HTR-8/SVneo (cell line): ENCODE measurements around the gene ALG9.
"Not testable (repeated sequence)": the region's sequence is repeated elsewhere in the genome, so short reads cannot be mapped to it uniquely, and the experiment has no call there.

Experiments
- DNase-seq: peaks from one replicate; pipeline ENCODE4 v3.0.0; 2011; ENCODE audit warnings: low spot score, mixed read lengths; ENCODE audit not compliant: insufficient read length
- FAIRE-seq: peaks from 2 replicates; lab custom pipeline; 2011; peaks lifted over from hg19 to GRCh38; lab: Jason Lieb, UNC

Gene ALG9

GRCh38 chr11:111886032-111886431 lies 14.7 kb upstream of the ALG9 start:
- FAIRE-seq: no peak
- DNase-seq: no peak

DNA sequence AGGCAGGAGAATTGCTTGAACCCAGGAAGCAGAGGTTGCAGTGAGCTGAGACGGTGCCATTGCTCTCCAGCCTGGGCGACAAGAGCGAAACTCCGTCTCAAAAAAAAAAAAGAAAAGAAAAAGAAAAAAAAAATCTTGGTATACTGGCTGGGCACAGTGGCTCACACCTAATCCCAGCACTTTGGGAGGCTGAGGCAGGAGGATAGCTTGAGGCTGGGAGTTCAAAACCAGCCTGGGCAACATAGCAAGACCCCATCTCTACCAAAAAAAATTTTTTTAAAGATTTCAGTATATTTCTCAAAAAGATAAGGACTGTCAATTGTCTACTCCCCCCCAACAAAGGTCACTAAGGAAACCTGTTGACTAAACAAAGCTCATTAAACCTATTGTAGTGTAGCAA lies 13.7 kb upstream of the ALG9 start:
- not testable (repeated sequence) for FAIRE-seq, DNase-seq

DNA sequence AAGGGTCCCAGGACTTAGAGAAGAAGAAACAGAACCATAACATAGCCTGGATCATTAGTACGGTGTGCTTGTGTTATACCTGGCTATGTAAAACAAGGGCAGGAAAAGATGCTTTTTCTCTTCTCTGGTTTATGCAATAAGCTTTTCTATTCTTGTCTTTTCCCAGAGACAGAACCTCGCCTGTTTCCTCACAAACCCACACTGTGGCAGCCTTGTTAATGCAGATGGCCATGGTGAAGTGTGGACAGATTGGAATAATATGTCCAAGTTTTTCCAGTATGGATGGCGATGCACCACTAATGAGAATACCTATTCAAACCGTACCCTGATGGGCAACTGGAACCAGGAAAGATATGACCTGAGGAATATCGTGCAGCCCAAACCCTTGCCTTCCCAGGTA lies 10.8 kb upstream of the ALG9 start:
- no peak for DNase-seq
- FAIRE-seq: peak; percentile 83

- DNase-seq (no peak), FAIRE-seq (no peak)
These were observed 8.2 kb upstream of the ALG9 start for GRCh38 chr11:111879637-111879960.

DNA sequence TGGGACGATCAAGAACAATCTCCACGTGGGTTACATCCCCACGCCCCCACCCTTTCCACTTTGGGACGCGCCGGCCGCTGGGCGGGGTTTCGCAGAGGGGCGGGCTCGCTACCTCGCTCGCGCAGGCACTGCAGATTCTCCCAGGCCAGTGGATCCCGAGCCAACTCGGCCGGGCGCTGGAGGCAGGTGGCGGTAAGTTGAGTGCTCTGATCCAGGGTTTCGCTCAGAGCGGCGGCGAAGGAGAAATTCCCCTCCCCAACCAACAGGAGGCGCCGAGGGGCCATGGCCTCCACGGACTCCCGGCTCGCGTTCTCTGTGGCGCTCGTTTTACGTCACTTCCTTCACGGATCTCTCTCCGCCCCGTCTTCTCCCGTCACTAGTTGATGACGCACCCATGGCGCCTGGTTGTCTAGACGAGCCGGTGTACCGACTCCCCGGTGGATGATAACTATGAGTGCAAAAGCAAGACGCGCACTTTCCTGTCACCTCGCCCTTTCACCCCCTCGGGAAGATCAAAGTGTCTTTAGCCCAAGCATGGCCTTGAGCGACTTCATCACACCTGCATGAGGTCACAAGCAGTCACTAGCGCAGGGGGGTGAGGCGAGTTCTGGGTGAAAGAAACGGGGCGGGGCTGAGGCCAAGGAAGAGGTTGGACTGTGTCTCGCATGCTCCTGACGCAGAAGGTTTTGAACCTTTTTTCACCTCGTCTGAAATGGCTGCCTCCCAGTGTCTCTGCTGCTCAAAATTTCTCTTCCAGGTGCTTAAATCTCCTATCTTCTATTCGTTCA lies 7.7 kb upstream of the ALG9 start, which contains the start of the genes CFAP68 and FDXACB1:
Gene CFAP68, plus strand, starts transcription at position 693 of the 788 bp plus-strand sequence. Its CDS starts 20 bp downstream, at position 713.
Gene FDXACB1, minus strand, starts transcription at position 317 of the 788 bp plus-strand sequence. Its CDS starts 33 bp downstream, at position 284.
- FAIRE-seq (peak; percentile 99), DNase-seq (peak; percentile 99)

- no peak for FAIRE-seq
- DNase-seq: no peak
These were observed 7.0 kb upstream of the ALG9 start for GRCh38 chr11:111878385-111878848.

GRCh38 chr11:111871693-111872161 lies 346 bp upstream of the ALG9 start:
- FAIRE-seq (peak; percentile 54), DNase-seq (no peak)

DNA sequence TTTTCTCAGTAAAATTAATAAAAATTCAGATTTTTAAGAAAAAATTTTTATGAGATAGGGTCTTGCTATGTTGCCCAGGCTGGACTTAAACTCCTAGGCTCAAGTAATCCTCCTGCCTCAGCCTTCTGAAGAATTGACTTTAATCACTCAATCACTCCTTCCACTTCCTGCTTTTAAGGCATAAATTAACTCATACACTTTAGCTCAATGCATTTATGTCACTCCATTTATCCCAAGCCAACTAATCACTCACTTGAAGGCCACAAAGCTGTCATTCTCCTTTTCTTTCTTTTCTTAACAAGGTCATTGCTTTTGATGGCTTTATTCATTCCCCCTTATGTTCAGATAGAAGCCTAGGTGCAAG lies 877 bp downstream of the ALG9 start:
- FAIRE-seq (no peak), DNase-seq (no peak)

DNA sequence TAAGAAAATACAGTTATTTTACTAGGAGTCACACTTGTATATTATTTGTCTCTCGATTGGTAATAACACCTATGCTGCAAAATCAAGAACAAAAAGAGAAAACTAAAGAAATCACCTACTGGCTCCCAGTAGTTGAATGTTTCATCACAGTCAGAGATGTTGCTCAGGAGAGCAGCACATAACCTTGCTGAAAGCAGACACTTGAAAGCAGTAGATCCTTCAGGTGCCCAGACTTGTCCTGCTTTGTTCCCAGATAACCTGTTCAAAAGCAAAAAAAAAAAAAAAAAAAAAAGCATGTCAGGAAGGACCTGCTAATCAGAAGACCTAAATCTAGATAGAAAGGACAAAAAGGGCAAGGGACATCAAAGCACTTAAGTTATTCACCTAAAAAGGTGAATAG lies 1.3 kb downstream of the ALG9 start:
- no peak for FAIRE-seq
- DNase-seq: no peak

DNA sequence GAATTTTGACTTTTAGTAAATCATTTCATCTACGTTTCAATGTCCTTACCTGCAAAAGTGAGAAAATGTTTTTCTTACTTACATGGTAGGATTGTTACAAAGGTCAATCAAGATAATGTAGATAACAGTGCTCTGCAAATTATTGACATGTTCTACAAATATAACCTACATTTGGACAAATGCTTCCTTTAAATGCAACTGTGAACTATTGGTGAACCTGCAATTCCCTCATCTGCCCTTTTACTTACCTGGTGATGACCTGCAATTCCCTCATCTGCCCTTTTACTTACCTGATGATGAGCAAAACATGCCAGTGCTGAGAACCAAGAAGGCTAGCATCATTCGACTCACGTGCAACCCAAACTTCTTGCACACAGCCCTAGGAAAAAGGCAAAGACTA lies 11.1 kb downstream of the ALG9 start:
- no peak for DNase-seq
- FAIRE-seq: peak; percentile 80

GRCh38 chr11:111855506-111855905 lies 15.9 kb downstream of the ALG9 start:
- DNase-seq: no peak
- no peak for FAIRE-seq

- no peak for DNase-seq
- FAIRE-seq: no peak
These were observed 19.3 kb downstream of the ALG9 start for GRCh38 chr11:111852103-111852502.

- DNase-seq (no peak), FAIRE-seq (peak; percentile 36)
These were observed 19.7 kb downstream of the ALG9 start for GRCh38 chr11:111851636-111852035.

DNA sequence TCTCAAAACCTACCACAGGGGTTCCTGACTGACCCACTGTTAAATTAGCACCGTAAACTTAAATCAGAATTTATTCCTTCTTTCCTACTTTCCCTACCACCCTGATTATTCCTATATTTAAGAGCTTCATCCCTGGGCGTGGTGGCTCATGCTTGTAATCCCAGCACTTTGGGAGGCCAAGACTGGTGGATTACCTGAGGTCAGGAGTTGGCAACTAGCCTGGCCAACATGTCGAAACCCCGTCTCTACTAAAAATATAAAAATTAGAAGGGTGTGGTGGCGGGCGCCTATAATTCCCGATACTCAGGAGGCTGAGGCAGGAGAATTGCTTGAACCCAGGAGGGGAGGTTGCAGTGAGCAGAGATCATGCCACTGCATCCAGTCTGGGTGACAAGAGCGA lies 20.3 kb downstream of the ALG9 start:
- FAIRE-seq (no peak), DNase-seq (no peak)

DNA sequence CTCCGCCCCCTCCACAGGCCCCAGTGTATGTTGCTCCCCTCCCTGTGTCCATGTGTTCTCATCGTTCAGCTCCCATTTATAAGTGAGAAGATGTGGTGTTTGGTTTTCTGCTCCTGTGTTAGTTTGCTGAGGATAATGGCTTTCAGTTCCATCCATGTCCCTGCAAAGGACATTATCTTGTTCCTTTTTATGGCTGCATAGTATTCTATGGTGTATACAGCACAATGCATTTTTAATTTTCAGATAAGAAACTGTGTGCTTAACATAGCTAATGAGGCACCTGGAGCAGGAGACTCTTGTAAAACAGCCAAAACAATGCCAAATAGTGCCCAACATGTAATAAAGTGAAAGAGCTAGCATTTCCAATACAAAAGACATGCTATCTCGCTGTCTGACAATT lies 21.8 kb downstream of the ALG9 start:
- no peak for DNase-seq
- FAIRE-seq: no peak

GRCh38 chr11:111846636-111847035 lies 24.7 kb downstream of the ALG9 start:
- peak; percentile 58 for FAIRE-seq
- DNase-seq: peak; percentile 72

- FAIRE-seq (no peak), DNase-seq (peak; percentile 43)
These were observed 25.3 kb downstream of the ALG9 start for GRCh38 chr11:111846063-111846462.

DNA sequence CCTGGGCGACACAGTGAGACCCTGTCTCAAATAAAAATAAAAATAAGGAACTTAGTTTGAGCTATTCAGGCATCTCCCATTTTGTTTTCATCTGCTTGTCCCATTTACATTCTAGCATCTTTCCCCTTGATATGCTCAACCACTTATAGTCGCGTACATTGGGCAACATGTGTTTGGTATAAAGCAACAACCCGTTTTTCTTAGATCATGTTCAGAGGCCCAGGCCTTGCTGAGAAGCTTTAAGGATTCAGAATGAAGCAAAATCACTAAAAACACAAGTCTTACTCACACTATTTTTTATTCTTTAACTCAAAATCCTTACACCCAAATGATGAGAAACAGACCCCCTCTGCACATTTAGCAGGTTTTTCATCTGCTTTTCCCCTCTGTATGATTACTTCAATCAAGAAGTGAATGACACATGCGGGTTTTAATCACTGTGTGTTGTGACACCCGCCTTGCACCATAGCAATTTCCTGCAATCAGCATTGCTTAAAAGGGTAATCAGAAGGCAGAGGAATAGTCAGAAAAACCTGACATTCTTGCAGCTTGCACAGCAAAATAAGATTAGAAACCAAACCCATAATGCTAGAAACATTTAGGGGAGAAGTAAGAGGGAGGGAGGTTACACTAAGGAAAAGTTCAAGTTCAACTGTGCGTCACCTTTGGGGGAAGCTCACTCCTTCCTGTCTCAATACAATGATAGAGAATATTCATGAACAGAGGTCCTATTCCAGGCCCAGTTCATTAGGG lies 25.9 kb downstream of the ALG9 start:
- FAIRE-seq (peak; percentile 60), DNase-seq (no peak)

DNA sequence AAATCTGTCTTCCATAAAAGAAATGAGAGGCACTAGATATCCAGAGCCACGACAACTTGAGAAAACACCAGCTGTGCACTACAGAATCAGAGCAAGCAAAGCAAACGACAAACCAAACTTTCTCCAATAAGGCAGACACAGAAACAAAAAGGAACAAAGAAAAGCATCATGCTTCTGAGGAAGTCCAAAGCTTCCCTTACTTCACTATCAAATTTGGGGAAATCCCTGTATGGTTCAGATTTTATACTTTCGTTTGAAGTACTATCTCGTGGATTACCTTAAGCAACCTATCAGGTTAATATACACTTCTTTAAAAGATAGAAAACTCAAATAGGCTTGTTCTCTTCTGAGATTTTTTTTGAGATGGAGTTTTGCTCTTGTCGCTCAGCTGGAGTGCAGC lies 27.7 kb downstream of the ALG9 start:
- FAIRE-seq (no peak), DNase-seq (no peak)

DNA sequence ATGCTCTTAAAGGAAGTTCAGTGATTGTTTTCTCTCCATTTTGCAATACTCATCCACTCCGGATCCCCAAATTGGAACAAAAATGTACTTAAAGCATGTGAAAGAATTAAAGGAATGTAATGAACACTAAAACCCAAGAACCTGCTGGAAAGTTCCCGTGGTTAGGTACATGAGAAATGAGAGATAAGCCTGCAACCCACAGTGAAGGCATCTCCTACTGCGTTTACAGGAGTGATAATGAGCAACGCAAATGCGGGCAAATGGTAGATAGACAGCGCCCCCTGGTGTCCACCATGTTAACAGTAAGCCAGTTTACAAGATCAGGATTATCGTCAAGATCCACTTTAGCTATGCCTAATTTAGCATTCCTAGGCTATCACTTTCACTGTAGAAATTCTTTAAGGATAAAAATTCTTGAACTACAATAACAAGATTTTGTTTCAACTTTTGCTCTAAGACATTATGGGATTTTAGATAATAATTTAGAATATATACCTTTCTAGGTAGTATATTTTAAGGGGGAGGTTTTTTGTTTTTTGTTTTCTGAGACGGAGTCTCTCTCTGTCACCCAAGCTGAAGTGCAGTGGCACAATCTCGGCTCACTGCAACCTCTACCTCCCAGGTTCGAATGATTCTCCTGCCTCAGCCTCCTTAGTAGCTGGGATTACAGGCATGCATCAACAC lies 29.9 kb downstream of the ALG9 start:
- DNase-seq (peak; percentile 90), FAIRE-seq (peak; percentile 97)

GRCh38 chr11:111840143-111840542 lies 31.2 kb downstream of the ALG9 start:
- no peak for DNase-seq
- peak; percentile 87 for FAIRE-seq
